Measurements from ENCODE around the gene RRP1B. TPM values are rescaled to one million over a fixed set of nuclear protein-coding genes. Genes with fewer than 3 reads are reported as not detected.

Gene RRP1B
- total and polyA plus RNA-seq, 2 donors (not counting 1 experiment from before 2014, with no cell fraction given), result 6.0 to 22.4 TPM

DNA sequence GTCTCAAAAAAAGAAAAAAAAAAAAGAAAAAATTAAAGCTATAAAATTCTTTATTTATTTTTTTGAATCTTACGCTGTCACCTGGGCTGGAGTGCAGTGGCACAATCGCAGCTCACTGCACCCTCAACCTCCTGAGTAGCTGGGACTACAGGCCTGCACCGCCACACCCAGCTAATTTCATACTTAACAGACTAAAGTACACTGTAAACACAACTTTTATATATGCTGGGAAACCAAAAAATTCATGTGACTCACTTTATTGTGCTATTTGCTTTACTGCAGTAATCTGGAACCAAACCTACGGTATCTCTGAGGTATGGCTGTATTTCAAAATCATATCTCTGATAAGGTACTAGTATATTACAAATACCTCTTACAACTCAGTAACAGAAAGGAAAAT, 40.4 kb upstream of the RRP1B start:
- Histone ChIP-seq H3K9me3 (ENCODE audit: control extremely low read depth in 1 of 3, control insufficient read depth in 2 of 3, insufficient read depth in 1 of 3, low read length in 2 of 3) (peaks cover 0 to 14% (median 6%) of the 10 kb centered on the region in 3 donors), H3K4me3 (ENCODE audit: control extremely low read depth in 1 of 5, extremely low read depth in 1 of 5, insufficient read depth in 1 of 5, low read depth in 2 of 5, low read length in 4 of 5) (no peak overlapping the region), H3K9ac (ENCODE audit: low read length) (no peak overlapping the region), H3K79me2 (ENCODE audit: control insufficient read depth, insufficient read depth, low read length) (no peaks in the 10 kb centered on the region), H3K27me3 (replicated peaks in 1 of 4; ENCODE audit: control extremely low read depth in 1 of 4, control insufficient read depth in 3 of 4, insufficient read depth in 4 of 4, low read length in 3 of 4) (no peaks in the 10 kb centered on the region), H2AFZ (ENCODE audit: insufficient read depth, low read depth, low read length, poor library complexity, severe bottlenecking) (no peak overlapping the region), H4K20me1 (ENCODE audit: control insufficient read depth, insufficient read depth, low read length, poor library complexity, severe bottlenecking) (no peaks in the 10 kb centered on the region), H3K36me3 (replicated peaks in 1 of 2; ENCODE audit: control extremely low read depth in 1 of 2, control insufficient read depth in 1 of 2, extremely low read depth in 1 of 2, insufficient read depth in 2 of 2, low read length in 1 of 2) (no peaks in the 10 kb centered on the region), H3K27ac (ENCODE audit: low read length in 2 of 2) (no peak overlapping the region), H3K4me2 (replicated peaks; ENCODE audit: low read depth, low read length, poor library complexity, severe bottlenecking) (no peak overlapping the region), H3K4me1 (ENCODE audit: control insufficient read depth in 2 of 2, insufficient read depth in 2 of 2, low read length in 2 of 2) (peaks cover 5% of the 10 kb centered on the region in 2 donors)
- H3K4me1 Mint-ChIP-seq, result peaks cover 20% of the 10 kb centered on the region
- H3K4me3 Mint-ChIP-seq, result no peak overlapping the region
- no CpG with 5 or more reads among the region's 4 CpGs for WGBS (ENCODE audit: insufficient coverage)
- intact Hi-C loops (cut with micrococcal nuclease), result no loop called here
- ChIA-PET POLR2A (no interaction called here), CTCF (no interaction called here)
- no peak for TF ChIP-seq EZH2 (IDR thresholded peaks at IDR 0.05; ENCODE audit: borderline replicate concordance, insufficient read depth, low read depth, low read length, poor library complexity, severe bottlenecking)
- TF ChIP-seq, protein P1, sequence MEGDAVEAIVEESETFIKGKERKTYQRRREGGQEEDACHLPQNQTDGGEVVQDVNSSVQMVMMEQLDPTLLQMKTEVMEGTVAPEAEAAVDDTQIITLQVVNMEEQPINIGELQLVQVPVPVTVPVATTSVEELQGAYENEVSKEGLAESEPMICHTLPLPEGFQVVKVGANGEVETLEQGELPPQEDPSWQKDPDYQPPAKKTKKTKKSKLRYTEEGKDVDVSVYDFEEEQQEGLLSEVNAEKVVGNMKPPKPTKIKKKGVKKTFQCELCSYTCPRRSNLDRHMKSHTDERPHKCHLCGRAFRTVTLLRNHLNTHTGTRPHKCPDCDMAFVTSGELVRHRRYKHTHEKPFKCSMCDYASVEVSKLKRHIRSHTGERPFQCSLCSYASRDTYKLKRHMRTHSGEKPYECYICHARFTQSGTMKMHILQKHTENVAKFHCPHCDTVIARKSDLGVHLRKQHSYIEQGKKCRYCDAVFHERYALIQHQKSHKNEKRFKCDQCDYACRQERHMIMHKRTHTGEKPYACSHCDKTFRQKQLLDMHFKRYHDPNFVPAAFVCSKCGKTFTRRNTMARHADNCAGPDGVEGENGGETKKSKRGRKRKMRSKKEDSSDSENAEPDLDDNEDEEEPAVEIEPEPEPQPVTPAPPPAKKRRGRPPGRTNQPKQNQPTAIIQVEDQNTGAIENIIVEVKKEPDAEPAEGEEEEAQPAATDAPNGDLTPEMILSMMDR (IDR thresholded peaks at IDR 0.05), result no peak
- peaks cover 8% of the 10 kb centered on the region for H3K9me3 Mint-ChIP-seq (ENCODE audit: insufficient read depth)
- H3K27me3 Mint-ChIP-seq, result peaks cover 5% of the 10 kb centered on the region
- H3K27ac Mint-ChIP-seq, result no peak overlapping the region
- DNase-seq, result no peak
- ATAC-seq (ENCODE audit: low read depth), result no peak

DNA sequence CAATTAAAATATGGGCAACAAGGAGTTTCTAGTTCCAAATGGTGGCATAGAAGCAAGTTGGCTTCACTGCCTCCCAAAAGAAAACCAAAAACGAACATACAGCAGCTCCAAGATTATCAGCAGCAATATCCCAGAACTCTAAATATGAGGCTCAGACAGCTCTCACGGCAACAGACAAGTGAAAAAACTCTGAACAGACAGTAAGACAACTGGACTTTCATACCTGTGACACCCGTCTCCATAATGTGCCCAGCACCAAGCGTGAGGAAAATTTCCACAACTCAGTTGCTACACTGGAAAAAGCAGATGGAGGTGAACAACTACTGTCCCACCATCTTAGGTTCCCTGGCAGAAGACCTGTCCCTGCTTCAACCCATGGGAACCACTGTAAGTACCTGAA, 40.0 kb upstream of the RRP1B start:
- no peaks in the 10 kb centered on the region for H3K79me2 ChIP-seq (ENCODE audit: control insufficient read depth, insufficient read depth, low read length)
- ChIA-PET CTCF (no interaction called here), POLR2A (no interaction called here)
- no peak overlapping the region for H3K27ac Mint-ChIP-seq
- H3K27me3 Mint-ChIP-seq, result peaks cover 5% of the 10 kb centered on the region
- H4K20me1 ChIP-seq (ENCODE audit: control insufficient read depth, insufficient read depth, low read length, poor library complexity, severe bottlenecking), result no peaks in the 10 kb centered on the region
- H3K9ac ChIP-seq (ENCODE audit: low read length), result no peak overlapping the region
- no peak overlapping the region for H3K4me3 ChIP-seq (ENCODE audit: control extremely low read depth in 1 of 5, extremely low read depth in 1 of 5, insufficient read depth in 1 of 5, low read depth in 2 of 5, low read length in 4 of 5)
- H3K27me3 ChIP-seq (replicated peaks in 1 of 4; ENCODE audit: control extremely low read depth in 1 of 4, control insufficient read depth in 3 of 4, insufficient read depth in 4 of 4, low read length in 3 of 4), result no peaks in the 10 kb centered on the region
- ATAC-seq (ENCODE audit: low read depth), result no peak
- H3K4me1 ChIP-seq (ENCODE audit: control insufficient read depth in 2 of 2, insufficient read depth in 2 of 2, low read length in 2 of 2), result peaks cover 5% of the 10 kb centered on the region in 2 donors
- WGBS (ENCODE audit: insufficient coverage), result 100% methylated on average over 1 of the region's 4 CpGs
- DNase-seq, result no peak
- peaks cover 20% of the 10 kb centered on the region for H3K4me1 Mint-ChIP-seq
- no peak overlapping the region for H3K4me2 ChIP-seq (replicated peaks; ENCODE audit: low read depth, low read length, poor library complexity, severe bottlenecking)
- H3K36me3 ChIP-seq (replicated peaks in 1 of 2; ENCODE audit: control extremely low read depth in 1 of 2, control insufficient read depth in 1 of 2, extremely low read depth in 1 of 2, insufficient read depth in 2 of 2, low read length in 1 of 2), result no peaks in the 10 kb centered on the region
- peaks cover 8% of the 10 kb centered on the region for H3K9me3 Mint-ChIP-seq (ENCODE audit: insufficient read depth)
- intact Hi-C loops (cut with micrococcal nuclease), result no loop called here
- H2AFZ ChIP-seq (ENCODE audit: insufficient read depth, low read depth, low read length, poor library complexity, severe bottlenecking), result no peak overlapping the region
- H3K4me3 Mint-ChIP-seq, result no peak overlapping the region
- TF ChIP-seq, protein P1 (IDR thresholded peaks at IDR 0.05), result no peak
- TF ChIP-seq EZH2 (IDR thresholded peaks at IDR 0.05; ENCODE audit: borderline replicate concordance, insufficient read depth, low read depth, low read length, poor library complexity, severe bottlenecking), result no peak
- no peak overlapping the region for H3K27ac ChIP-seq (ENCODE audit: low read length in 2 of 2)
- H3K9me3 ChIP-seq (ENCODE audit: control extremely low read depth in 1 of 3, control insufficient read depth in 2 of 3, insufficient read depth in 1 of 3, low read length in 2 of 3), result peaks cover 0 to 14% (median 6%) of the 10 kb centered on the region in 3 donors

Measured in B cell (primary cell).